Measurements from ENCODE around the gene HK3. TPM values are rescaled to one million over a fixed set of nuclear protein-coding genes. Genes with fewer than 3 reads are reported as not detected.

Gene HK3
- total RNA-seq, 4 donors from 2014 or later = 2.6 to 6.0 (median 4.7) TPM

DNA sequence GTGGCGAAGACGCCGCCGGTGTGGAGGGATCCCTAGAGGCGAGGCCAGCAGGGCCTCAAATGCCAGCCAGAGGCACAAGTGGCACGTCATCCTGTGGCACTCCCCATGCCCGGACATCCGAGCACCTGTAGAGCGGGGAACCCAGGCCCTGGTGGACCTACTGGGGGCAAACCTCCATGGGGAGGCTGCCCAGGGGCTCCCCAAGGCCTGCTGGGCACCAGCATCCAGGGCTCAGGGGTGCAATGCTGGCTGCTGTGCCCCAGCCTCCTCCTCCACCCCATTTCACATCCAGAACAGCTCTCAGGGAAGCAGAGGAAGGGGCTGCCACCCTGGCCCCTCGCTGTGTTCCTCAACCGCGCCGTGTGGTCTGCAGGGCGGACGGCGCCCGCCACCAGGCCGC, 43.5 kb downstream of the HK3 start:
- intact Hi-C loops (cut with DNase I; ENCODE audit: low total_unique reads) (no loop called here), in situ Hi-C loops (cut with MboI; ENCODE audit: low pct_ligation_motif_present in 1 of 4, low pct_unique_long_range_greater_than_20kb in 1 of 4, low sequenced_read_pairs in 3 of 4) (no loop called here)
- Histone ChIP-seq H3K27me3 (peaks cover 6% of the 10 kb centered on the region), H3K9me3 (no peaks in the 10 kb centered on the region), H3K4me1 (no peaks in the 10 kb centered on the region), H3K27ac (no peak overlapping the region), H3K4me3 (no peak overlapping the region), H3K36me3 (no peaks in the 10 kb centered on the region)
- WGBS, 2 donors (ENCODE audit: low coverage in 1 of 2) = 90% methylated on average over 18 of the region's 18 CpGs; no CpG with 5 or more reads in 1 of the 2 donors
- no peak for TF ChIP-seq EP300 (IDR thresholded peaks at IDR 0.05; ENCODE audit: low read depth)
- no peak for DNase-seq

GRCh38 chr5:176854164-176854563, 45.0 kb downstream of the HK3 start:
- Histone ChIP-seq H3K9me3 (no peaks in the 10 kb centered on the region), H3K4me3 (no peak overlapping the region), H3K36me3 (no peaks in the 10 kb centered on the region), H3K27ac (no peak overlapping the region), H3K4me1 (no peaks in the 10 kb centered on the region), H3K27me3 (peaks cover 14% of the 10 kb centered on the region)
- 54% methylated on average over 8 of the region's 8 CpGs; no CpG with 5 or more reads in 1 of the 2 donors for WGBS, 2 donors (ENCODE audit: low coverage in 1 of 2)
- intact Hi-C loops (cut with DNase I; ENCODE audit: low total_unique reads) (no loop called here), in situ Hi-C loops (cut with MboI; ENCODE audit: low pct_ligation_motif_present in 1 of 4, low pct_unique_long_range_greater_than_20kb in 1 of 4, low sequenced_read_pairs in 3 of 4) (no loop called here)
- TF ChIP-seq EP300 (IDR thresholded peaks at IDR 0.05; ENCODE audit: low read depth) = no peak
- TF ChIP-seq POLR2A (IDR thresholded peaks at IDR 0.05) = no peak
- no peak for TF ChIP-seq CTCF (IDR thresholded peaks at IDR 0.05)
- TF ChIP-seq POLR2AphosphoS5 (IDR thresholded peaks at IDR 0.05) = no peak
- DNase-seq = no peak

- WGBS, 2 donors (ENCODE audit: low coverage in 1 of 2) = 67% methylated on average over 20 of the region's 20 CpGs; no CpG with 5 or more reads in 1 of the 2 donors
- no peaks in the 10 kb centered on the region for H3K36me3 ChIP-seq
- intact Hi-C loops (cut with DNase I; ENCODE audit: low total_unique reads) = no loop called here
- no peaks in the 10 kb centered on the region for H3K9me3 ChIP-seq
- DNase-seq = no peak
- in situ Hi-C loops (cut with MboI; ENCODE audit: low pct_ligation_motif_present in 1 of 4, low pct_unique_long_range_greater_than_20kb in 1 of 4, low sequenced_read_pairs in 3 of 4) = no loop called here
- H3K4me3 ChIP-seq = no peak overlapping the region
- TF ChIP-seq POLR2AphosphoS5 (IDR thresholded peaks at IDR 0.05) (no peak), EP300 (IDR thresholded peaks at IDR 0.05; ENCODE audit: low read depth) (no peak), POLR2A (IDR thresholded peaks at IDR 0.05) (no peak), CTCF (IDR thresholded peaks at IDR 0.05) (no peak)
- peaks cover 22% of the 10 kb centered on the region for H3K27me3 ChIP-seq
- no peaks in the 10 kb centered on the region for H3K4me1 ChIP-seq
- no peak overlapping the region for H3K27ac ChIP-seq
Measured at GRCh38 chr5:176853151-176853778, 45.9 kb downstream of the HK3 start.

GRCh38 chr5:176851871-176852658, 47.1 kb downstream of the HK3 start:
- H3K36me3 ChIP-seq = no peaks in the 10 kb centered on the region

More at GRCh38 chr5:176851871-176852658, 47.1 kb downstream of the HK3 start:
- Histone ChIP-seq H3K9me3 (no peaks in the 10 kb centered on the region), H3K4me1 (no peaks in the 10 kb centered on the region), H3K4me3 (no peak overlapping the region), H3K27ac (no peak overlapping the region), H3K27me3 (peaks cover 34% of the 10 kb centered on the region)
- intact Hi-C loops (cut with DNase I; ENCODE audit: low total_unique reads) (no loop called here), in situ Hi-C loops (cut with MboI; ENCODE audit: low pct_ligation_motif_present in 1 of 4, low pct_unique_long_range_greater_than_20kb in 1 of 4, low sequenced_read_pairs in 3 of 4) (no loop called here)
- DNase-seq = no peak
- TF ChIP-seq EP300 (IDR thresholded peaks at IDR 0.05; ENCODE audit: low read depth) (no peak), POLR2AphosphoS5 (IDR thresholded peaks at IDR 0.05) (no peak), POLR2A (IDR thresholded peaks at IDR 0.05) (no peak), CTCF (IDR thresholded peaks at IDR 0.05) (no peak)
- 57% methylated on average over 13 of the region's 17 CpGs; no CpG with 5 or more reads in 1 of the 2 donors for WGBS, 2 donors (ENCODE audit: low coverage in 1 of 2)

Measured in transverse colon (tissue), 4 donors.